WTC11 (cell line): ENCODE results near the gene ESAM.

ENCODE experiments used
- FOXP1 ChIP-seq: sonication (generic); formaldehyde crosslinking; IDR thresholded peaks from 2 replicates; pipeline ENCODE4 v1.8.0; 2022; ENCODE audit warnings: missing genetic modification reagents, mild to moderate bottlenecking, moderate library complexity, borderline replicate concordance
- JAZF1 ChIP-seq: fragments of 250-450 bp; sonication (Bioruptor Pico); IDR thresholded peaks from 2 replicates; pipeline ENCODE4 v1.9.0; 2021; ENCODE audit warnings: moderate library complexity, mild to moderate bottlenecking, inconsistent platforms
- TF ChIP-seq, protein P1 (sequence below): sonication (generic); formaldehyde crosslinking; IDR thresholded peaks from 2 replicates; pipeline ENCODE4 v1.8.1; 2022; ENCODE audit warnings: mild to moderate bottlenecking, moderate library complexity, missing genetic modification reagents
- TF ChIP-seq, protein P2 (sequence below): sonication (generic); formaldehyde crosslinking; IDR thresholded peaks from 2 replicates; pipeline ENCODE4 v1.8.1; 2023; ENCODE audit warnings: mild to moderate bottlenecking, moderate library complexity, missing genetic modification reagents
- TF ChIP-seq, protein P3 (sequence below): sonication (generic); formaldehyde crosslinking; IDR thresholded peaks from 2 replicates; pipeline ENCODE4 v1.8.1; 2023; ENCODE audit warnings: mild to moderate bottlenecking, missing genetic modification reagents, moderate library complexity
- TF ChIP-seq, protein P4 (sequence below): sonication (generic); formaldehyde crosslinking; IDR thresholded peaks from 2 replicates; pipeline ENCODE4 v1.8.1; 2023; ENCODE audit warnings: mild to moderate bottlenecking, missing genetic modification reagents, moderate library complexity

DNA sequence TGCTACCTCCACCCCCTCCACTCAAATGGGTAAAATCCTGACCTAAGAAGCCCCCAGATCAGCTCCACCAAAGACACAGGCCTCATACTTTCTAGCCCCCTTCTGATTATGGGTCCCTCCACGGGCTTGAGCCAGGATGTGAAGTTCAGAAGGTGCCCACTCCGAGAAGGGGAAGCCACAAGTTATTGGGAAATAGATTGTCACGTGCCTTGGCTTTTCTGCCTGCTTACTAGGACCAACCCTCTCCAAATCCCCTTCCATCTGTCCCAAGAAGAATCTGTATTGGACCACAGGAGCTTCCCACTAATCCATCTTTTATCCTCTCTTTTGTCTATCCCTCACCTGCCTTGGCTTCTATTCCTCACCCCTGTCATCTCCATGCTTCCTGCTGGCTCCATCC, 25.4 kb downstream of the ESAM start:
- TF ChIP-seq, protein P1, sequence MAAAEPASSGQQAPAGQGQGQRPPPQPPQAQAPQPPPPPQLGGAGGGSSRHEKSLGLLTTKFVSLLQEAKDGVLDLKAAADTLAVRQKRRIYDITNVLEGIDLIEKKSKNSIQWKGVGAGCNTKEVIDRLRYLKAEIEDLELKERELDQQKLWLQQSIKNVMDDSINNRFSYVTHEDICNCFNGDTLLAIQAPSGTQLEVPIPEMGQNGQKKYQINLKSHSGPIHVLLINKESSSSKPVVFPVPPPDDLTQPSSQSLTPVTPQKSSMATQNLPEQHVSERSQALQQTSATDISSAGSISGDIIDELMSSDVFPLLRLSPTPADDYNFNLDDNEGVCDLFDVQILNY (CRISPR knock-in tag) = no peak
- TF ChIP-seq, protein P2, sequence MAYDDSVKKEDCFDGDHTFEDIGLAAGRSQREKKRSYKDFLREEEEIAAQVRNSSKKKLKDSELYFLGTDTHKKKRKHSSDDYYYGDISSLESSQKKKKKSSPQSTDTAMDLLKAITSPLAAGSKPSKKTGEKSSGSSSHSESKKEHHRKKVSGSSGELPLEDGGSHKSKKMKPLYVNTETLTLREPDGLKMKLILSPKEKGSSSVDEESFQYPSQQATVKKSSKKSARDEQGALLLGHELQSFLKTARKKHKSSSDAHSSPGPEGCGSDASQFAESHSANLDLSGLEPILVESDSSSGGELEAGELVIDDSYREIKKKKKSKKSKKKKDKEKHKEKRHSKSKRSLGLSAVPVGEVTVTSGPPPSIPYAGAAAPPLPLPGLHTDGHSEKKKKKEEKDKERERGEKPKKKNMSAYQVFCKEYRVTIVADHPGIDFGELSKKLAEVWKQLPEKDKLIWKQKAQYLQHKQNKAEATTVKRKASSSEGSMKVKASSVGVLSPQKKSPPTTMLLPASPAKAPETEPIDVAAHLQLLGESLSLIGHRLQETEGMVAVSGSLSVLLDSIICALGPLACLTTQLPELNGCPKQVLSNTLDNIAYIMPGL (CRISPR knock-in tag) = no peak
- TF ChIP-seq, protein P3, sequence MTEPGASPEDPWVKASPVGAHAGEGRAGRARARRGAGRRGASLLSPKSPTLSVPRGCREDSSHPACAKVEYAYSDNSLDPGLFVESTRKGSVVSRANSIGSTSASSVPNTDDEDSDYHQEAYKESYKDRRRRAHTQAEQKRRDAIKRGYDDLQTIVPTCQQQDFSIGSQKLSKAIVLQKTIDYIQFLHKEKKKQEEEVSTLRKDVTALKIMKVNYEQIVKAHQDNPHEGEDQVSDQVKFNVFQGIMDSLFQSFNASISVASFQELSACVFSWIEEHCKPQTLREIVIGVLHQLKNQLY (CRISPR knock-in tag) = no peak
- TF ChIP-seq FOXP1 (CRISPR knock-in tag) (no peak), JAZF1 (CRISPR knock-in tag) (no peak)
- TF ChIP-seq, protein P4, sequence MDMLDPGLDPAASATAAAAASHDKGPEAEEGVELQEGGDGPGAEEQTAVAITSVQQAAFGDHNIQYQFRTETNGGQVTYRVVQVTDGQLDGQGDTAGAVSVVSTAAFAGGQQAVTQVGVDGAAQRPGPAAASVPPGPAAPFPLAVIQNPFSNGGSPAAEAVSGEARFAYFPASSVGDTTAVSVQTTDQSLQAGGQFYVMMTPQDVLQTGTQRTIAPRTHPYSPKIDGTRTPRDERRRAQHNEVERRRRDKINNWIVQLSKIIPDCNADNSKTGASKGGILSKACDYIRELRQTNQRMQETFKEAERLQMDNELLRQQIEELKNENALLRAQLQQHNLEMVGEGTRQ (CRISPR knock-in tag) = no peak
